Stomach smooth muscle (tissue), 2 donors: ENCODE measurements around the gene NXPE1.

Experiments used
- H3K27ac ChIP-seq: one replicate; pipeline ENCODE4 v1.7.0; 2013; ENCODE audit warnings: mild to moderate bottlenecking, low read length, inconsistent platforms
- H3K27me3 ChIP-seq, 2 donors: one replicate each; pipeline ENCODE4 v1.7.0; 2013; ENCODE audit warnings: low read length in 2 of 2; ENCODE audit not compliant: insufficient read depth in 2 of 2, control insufficient read depth in 1 of 2
- H3K36me3 ChIP-seq, 2 donors: one replicate each; pipeline ENCODE4 v1.7.0; 2013; ENCODE audit warnings: low read length in 2 of 2; ENCODE audit not compliant: control insufficient read depth in 2 of 2, insufficient read depth in 2 of 2
- H3K4me1 ChIP-seq: one replicate; pipeline ENCODE4 v1.7.0; 2013; ENCODE audit warnings: low read length; ENCODE audit not compliant: control insufficient read depth, insufficient read depth
- H3K4me3 ChIP-seq, 2 donors: one replicate each; pipeline ENCODE4 v1.7.0; 2013; ENCODE audit warnings: low read length in 2 of 2
- H3K9ac ChIP-seq, 2 donors: one replicate each; pipeline ENCODE4 v1.7.0; 2013; ENCODE audit warnings: low read length in 2 of 2, mild to moderate bottlenecking in 1 of 2
- H3K9me3 ChIP-seq, 2 donors: one replicate each; pipeline ENCODE4 v1.7.0; 2013; ENCODE audit warnings: low read length in 2 of 2; ENCODE audit not compliant: control insufficient read depth in 2 of 2
- donor health status: healthy.
- donor health status: Pancreatic carcinoma.

Gene NXPE1

DNA sequence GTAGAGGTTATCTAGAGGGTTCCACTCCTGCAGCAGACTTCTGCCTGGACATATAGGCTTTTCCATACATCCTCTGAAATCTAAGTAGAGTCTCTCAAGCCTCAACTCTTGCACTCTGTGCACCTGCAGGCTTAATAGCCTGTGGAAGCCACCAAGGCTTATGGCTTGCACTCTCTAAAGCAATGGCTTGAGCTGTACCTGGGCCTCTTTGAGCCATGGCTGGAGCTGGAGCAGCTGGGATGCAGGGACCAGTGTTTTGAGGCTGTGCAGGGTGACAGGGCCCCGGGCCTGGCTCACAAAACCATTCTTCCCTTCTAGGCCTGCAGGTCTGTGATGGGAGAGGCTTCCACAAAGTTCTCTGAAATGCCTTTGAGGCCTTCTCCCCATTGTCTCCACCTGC, 38.8 kb upstream of the NXPE1 start:
- Histone ChIP-seq H3K4me3 (no peak overlapping the region), H3K4me1 (no peaks in the 10 kb centered on the region), H3K27ac (no peak overlapping the region), H3K9me3 (no peaks in the 10 kb centered on the region), H3K36me3 (no peaks in the 10 kb centered on the region), H3K27me3 (no peaks in the 10 kb centered on the region), H3K9ac (no peak overlapping the region)

DNA sequence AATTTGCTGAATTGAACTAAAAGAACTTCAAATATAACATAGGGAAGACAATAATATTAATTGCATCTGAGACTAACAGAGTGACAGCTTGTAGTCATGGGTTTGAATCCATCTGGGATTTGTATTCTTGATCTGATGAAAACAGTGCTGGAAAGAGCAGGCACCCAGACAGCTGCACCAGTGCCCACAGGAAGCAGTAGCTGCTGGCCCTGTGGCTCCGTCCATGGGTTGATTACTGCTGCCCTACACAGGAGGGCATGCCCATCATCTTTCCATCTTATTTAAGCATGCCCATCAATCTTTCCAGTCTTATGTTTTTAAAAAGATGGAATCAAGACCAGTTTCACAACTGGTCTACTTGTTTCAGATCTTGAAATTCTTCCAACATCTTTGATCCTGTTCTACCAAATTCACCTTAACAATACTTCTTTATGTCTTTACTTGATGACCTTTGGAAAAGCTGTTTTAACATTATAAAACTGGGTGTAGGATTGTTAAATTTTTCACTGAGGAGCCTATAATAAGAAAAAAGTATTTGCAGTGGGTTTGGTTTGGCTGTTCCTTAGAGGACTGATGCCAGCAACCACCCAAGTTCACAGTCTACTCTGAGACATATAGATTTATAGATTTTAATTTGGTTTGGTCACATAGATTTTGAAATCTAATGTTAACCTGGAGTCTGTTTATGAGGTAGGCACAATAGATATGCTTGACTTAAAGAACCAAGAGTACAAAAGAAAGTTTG, 36.7 kb upstream of the NXPE1 start:
- Histone ChIP-seq H3K9me3 (no peaks in the 10 kb centered on the region), H3K9ac (no peak overlapping the region), H3K4me3 (no peak overlapping the region), H3K36me3 (no peaks in the 10 kb centered on the region), H3K4me1 (no peaks in the 10 kb centered on the region), H3K27ac (no peak overlapping the region), H3K27me3 (no peaks in the 10 kb centered on the region)

DNA sequence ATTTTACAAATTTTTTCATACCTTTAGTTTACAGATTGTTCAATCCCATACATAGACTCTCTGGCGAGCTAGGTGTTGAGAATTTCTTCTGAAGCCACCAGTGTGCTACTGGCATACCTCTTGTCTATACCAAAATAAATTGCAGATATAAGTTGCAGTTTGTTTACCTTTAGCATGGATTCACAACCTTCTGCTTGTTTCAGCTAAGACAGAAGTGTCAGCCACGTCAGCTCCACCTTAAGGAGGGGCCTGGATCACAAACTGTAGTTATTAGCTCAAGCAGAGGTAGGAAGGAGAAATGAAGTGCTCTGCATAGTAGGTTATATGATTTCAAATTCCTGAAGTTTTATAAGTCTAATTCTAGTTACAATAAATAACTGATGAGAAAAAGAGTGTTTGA, 35.9 kb upstream of the NXPE1 start, which contains the start of gene NXPE4:
Gene NXPE4 (minus strand): TSS at position 216 of the 400 bp plus-strand sequence. CDS start 1,027 bp downstream, outside the sequence.
- Histone ChIP-seq H3K27ac (no peak within 1 kb of the TSS), H3K36me3 (no peaks in the 10 kb centered on the region), H3K9me3 (peaks cover 0 to 1% of the 10 kb centered on the region in 2 donors), H3K27me3 (no peaks in the 10 kb centered on the region), H3K4me3 (no peak within 1 kb of the TSS), H3K9ac (no peak within 1 kb of the TSS), H3K4me1 (no peaks in the 10 kb centered on the region)

DNA sequence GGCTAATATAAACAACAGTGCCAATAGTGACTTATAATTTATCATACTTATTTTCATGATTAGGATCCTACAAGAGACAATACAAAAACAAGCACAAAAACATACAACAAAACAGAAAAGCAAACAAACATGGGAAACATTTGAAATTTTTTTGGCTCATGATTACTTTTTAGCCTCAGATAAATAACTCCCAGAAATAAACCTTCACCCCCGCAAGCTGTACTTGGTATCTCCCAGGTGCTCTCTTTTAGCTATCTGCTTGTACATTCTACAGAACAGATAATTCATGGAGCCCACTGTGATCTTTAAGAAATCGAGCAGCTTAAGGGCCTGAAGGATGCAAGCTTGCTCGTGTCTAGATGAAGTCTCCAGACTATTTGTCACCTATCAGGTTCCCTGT, 35.0 kb upstream of the NXPE1 start:
- Histone ChIP-seq H3K4me3 (no peak overlapping the region), H3K36me3 (no peaks in the 10 kb centered on the region), H3K27ac (no peak overlapping the region), H3K9ac (no peak overlapping the region), H3K4me1 (no peaks in the 10 kb centered on the region), H3K27me3 (no peaks in the 10 kb centered on the region), H3K9me3 (peaks cover 0 to 2% of the 10 kb centered on the region in 2 donors)

DNA sequence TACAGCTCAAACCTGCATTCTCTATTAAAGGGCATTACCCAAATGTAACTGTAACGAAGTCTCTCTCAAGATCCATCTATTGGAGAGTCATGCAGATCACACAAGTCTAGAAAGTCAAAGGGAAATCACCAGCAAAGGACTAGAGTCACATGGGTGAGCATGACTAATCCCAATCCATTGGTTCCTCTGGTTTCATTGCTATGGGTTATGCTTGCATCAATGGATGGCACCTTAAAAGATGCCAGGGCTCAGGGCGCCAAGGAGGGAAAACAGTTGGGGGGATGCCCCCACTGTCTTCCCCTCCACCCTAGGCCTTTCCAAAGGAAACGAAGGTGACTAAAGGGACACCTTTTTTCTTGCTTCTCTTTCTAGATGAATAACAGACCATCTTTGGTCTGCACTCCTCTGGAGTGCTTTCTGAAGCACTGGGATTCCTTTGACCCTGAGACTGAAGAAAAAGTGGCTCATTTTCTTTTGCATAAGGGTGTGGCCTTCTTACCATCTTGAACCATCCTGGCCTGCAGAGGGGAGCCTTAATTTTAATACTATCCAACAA, 27.8 kb upstream of the NXPE1 start:
- Histone ChIP-seq H3K4me1 (no peaks in the 10 kb centered on the region), H3K36me3 (no peaks in the 10 kb centered on the region), H3K4me3 (no peak overlapping the region), H3K27ac (no peak overlapping the region), H3K9me3 (peaks cover 22% of the 10 kb centered on the region in 2 donors), H3K27me3 (no peaks in the 10 kb centered on the region), H3K9ac (no peak overlapping the region)

DNA sequence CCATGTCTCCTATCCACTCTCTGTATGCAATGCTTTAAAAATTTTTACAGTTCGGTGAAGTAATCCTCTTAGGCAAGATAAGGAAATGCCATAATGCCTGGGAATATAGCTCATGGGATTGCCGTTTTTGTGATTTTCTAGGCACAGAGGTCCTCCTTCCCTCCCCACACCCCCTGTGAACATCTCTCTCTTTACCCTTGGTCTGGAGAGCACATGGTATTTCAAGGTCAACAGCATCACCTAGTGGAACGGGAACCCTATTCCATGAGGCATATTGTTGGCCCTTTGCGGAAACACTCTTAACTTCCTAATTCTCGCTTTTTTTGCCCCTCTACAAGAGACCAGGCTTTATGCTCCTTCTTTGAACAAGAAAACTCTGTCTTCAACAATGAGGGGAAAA, 27.1 kb upstream of the NXPE1 start:
- Histone ChIP-seq H3K9me3 (peaks cover 22% of the 10 kb centered on the region in 2 donors), H3K36me3 (no peaks in the 10 kb centered on the region), H3K27me3 (no peaks in the 10 kb centered on the region), H3K9ac (no peak overlapping the region), H3K27ac (no peak overlapping the region), H3K4me1 (no peaks in the 10 kb centered on the region), H3K4me3 (no peak overlapping the region)

DNA sequence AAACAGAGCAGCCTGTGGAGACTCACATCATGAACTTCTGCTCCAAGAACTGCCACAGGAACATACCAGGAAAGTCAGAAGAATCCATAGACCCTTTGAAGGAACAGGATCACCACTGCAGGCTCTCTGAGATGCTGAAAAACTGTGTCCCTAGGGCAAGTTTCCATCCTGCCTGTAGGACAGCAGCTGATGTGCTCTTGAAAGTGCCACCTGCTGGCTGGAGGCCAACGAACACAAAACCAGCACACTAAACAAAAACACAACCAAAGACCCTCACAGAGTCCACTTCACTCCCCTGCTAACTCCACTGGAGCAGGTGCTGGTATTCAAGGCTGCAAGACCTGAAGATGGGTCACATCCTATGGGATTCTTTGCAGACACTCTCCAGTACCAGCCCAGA, 12.0 kb upstream of the NXPE1 start:
- H3K9ac ChIP-seq, result no peak overlapping the region
- H3K36me3 ChIP-seq, result no peaks in the 10 kb centered on the region
- no peaks in the 10 kb centered on the region for H3K4me1 ChIP-seq
- no peak overlapping the region for H3K4me3 ChIP-seq
- no peaks in the 10 kb centered on the region for H3K27me3 ChIP-seq
- peaks cover 0 to 2% of the 10 kb centered on the region in 2 donors for H3K9me3 ChIP-seq
- no peak overlapping the region for H3K27ac ChIP-seq

DNA sequence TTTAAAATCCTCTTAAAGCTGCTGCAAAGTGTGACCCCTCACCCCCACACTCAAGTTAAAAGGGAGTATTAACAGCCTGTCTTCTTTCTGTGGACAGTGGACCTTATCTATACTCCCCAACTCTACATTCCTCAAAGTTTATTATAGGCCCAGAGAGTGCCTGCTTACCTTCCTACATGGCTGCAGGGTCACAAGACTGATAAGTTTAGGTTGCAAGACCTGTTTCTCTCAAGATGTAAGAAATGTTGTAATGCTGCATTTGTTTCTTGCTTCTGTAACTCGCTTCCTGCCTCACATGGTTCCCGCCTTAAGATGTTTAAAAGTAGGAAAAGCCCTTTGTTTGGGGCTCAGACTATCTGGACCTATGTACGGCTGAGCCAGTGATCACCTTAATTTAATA, 10.1 kb upstream of the NXPE1 start:
- no peak overlapping the region for H3K27ac ChIP-seq
- H3K9me3 ChIP-seq, result no peaks in the 10 kb centered on the region
- no peaks in the 10 kb centered on the region for H3K27me3 ChIP-seq
- no peak overlapping the region for H3K9ac ChIP-seq
- no peaks in the 10 kb centered on the region for H3K4me1 ChIP-seq
- no peaks in the 10 kb centered on the region for H3K36me3 ChIP-seq
- no peak overlapping the region for H3K4me3 ChIP-seq

DNA sequence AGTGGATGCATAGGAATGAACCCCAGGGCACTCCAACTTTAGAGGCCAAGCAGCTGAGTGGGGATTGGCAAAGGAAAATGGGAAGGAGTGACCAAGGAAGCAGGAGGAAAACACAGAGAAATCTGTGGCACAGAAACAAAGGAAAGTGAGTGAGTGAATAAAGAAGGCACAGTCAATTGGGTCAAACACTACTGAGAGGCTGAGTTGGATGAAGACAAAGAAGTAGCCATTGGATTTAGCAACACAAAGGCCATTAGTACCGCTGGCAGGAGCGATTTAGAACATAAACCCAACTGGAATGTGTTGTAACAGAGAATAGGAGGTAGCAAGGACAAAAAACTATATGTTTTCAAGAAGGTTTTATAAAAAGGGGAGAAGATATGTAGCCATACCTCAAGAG, 6.6 kb upstream of the NXPE1 start:
- Histone ChIP-seq H3K4me1 (no peaks in the 10 kb centered on the region), H3K9ac (no peak overlapping the region), H3K27me3 (no peaks in the 10 kb centered on the region), H3K4me3 (no peak overlapping the region), H3K9me3 (no peaks in the 10 kb centered on the region), H3K27ac (no peak overlapping the region), H3K36me3 (no peaks in the 10 kb centered on the region)

DNA sequence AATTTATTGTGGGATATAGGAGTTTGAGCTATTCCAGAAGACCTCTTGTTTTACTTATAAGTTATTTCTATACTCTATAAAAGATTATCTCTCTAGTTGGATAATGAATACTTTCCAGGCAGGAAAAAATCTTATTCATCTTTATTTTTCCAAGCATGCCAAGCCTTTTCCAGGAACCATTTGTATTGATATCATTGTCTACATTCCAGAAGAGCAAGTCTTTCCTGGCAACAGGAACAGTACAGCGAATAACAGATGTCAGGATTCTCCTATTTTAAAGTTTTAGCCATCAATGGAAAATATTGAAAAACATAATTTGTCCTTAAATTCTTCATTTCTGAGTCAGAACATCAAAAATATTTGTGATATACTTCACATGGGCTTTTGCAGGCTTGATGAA, 5.2 kb upstream of the NXPE1 start:
- Histone ChIP-seq H3K27ac (no peak overlapping the region), H3K27me3 (no peaks in the 10 kb centered on the region), H3K9me3 (no peaks in the 10 kb centered on the region)

DNA sequence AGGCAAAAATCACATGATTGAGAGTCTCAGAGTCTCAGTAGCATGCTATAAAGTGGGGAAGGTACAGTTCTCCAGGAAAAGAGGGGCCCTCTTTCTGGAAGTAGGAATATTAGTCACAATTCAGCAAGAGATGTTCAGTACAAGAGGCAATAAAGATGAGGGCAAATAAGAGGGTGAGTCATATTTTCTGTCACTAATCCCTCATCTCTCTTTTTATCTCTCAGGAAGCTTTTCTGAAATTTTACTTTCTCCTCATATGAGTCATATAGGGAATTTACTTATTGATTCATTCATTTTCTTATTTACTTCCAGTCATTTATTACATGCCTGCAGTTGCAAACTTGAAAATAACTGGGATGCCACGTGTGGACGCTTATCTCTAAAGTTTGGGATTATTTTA, 3.4 kb upstream of the NXPE1 start:
- Histone ChIP-seq H3K9me3 (no peaks in the 10 kb centered on the region), H3K36me3 (no peaks in the 10 kb centered on the region), H3K27ac (no peak overlapping the region), H3K4me1 (no peaks in the 10 kb centered on the region), H3K9ac (no peak overlapping the region), H3K27me3 (no peaks in the 10 kb centered on the region), H3K4me3 (no peak overlapping the region)

More for the DNA sequence above, 5.2 kb upstream of the NXPE1 start:
- Histone ChIP-seq H3K4me1 (no peaks in the 10 kb centered on the region), H3K36me3 (no peaks in the 10 kb centered on the region), H3K4me3 (no peak overlapping the region), H3K9ac (no peak overlapping the region)
